Smooth muscle cell (in vitro differentiated cells): Measurements from ENCODE around the gene SCP2. TPM values are rescaled to one million over a fixed set of nuclear protein-coding genes. Genes with fewer than 3 reads are reported as not detected.

ENCODE experiments used
- DNase-seq: peaks from one replicate; lab custom pipeline; 2025; ENCODE audit not compliant: unreplicated experiment; lab: John Stamatoyannopoulos, UW
- H2AFZ ChIP-seq: fragments of 200-600 bp; sonication (generic); 2 replicates; pipeline ENCODE4 v1.6.0; 2016; ENCODE audit warnings: antibody characterized with exemption, low read depth, mild to moderate bottlenecking
- H3F3A ChIP-seq: fragments of 200-600 bp; sonication (generic); 2 replicates; pipeline ENCODE4 v1.6.0; 2017; ENCODE audit warnings: antibody characterized with exemption, low read depth
- H3K27ac ChIP-seq: fragments of 200-600 bp; sonication (generic); 2 replicates; pipeline ENCODE4 v1.5.1; 2016; ENCODE audit warnings: low read depth, mild to moderate bottlenecking
- H3K27me3 ChIP-seq: fragments of 200-600 bp; sonication (generic); 2 replicates; pipeline ENCODE4 v1.6.1; 2016; ENCODE audit warnings: low read depth, mild to moderate bottlenecking
- H3K36me3 ChIP-seq: fragments of 200-600 bp; sonication (generic); 2 replicates; pipeline ENCODE4 v1.5.1; 2016; ENCODE audit warnings: low read depth
- H3K4me1 ChIP-seq: fragments of 200-600 bp; sonication (generic); 2 replicates; pipeline ENCODE4 v1.5.1; 2016; ENCODE audit warnings: low read depth
- H3K4me2 ChIP-seq: fragments of 200-600 bp; sonication (generic); 2 replicates; pipeline ENCODE4 v1.6.0; 2016; ENCODE audit warnings: mild to moderate bottlenecking
- H3K4me3 ChIP-seq: fragments of 200-600 bp; sonication (generic); 2 replicates; pipeline ENCODE4 v1.5.1; 2016; ENCODE audit warnings: mild to moderate bottlenecking
- H3K79me2 ChIP-seq: fragments of 200-600 bp; sonication (generic); 2 replicates; pipeline ENCODE4 v1.6.0; 2016; ENCODE audit warnings: low read depth, mild to moderate bottlenecking
- H3K9ac ChIP-seq: fragments of 200-600 bp; sonication (generic); 2 replicates; pipeline ENCODE4 v1.6.0; 2016; ENCODE audit warnings: low read depth
- H3K9me3 ChIP-seq: fragments of 200-600 bp; sonication (generic); replicated peaks from 2 replicates; pipeline ENCODE4 v1.5.1; 2016; ENCODE audit warnings: low read depth
- H4K20me1 ChIP-seq: fragments of 200-600 bp; sonication (generic); 2 replicates; pipeline ENCODE4 v1.6.0; 2016; ENCODE audit warnings: low read depth
- WGBS: methylation state at CpG from one replicate; pipeline ENCODE4 v1.1.7; 2016; ENCODE audit warnings: low lambda C conversion rate; 5-methylcytosine and 5-hydroxymethylcytosine counted together
- polyA plus RNA-seq: library from polyadenylated mRNA; unstranded; fragments of >200 nt; fragmentation: Nextera tagmentation; extraction: Ambion mirVana; gene quantifications from 2 replicates; pipeline ENCODE4 v1.2.1, GENCODE V29; 2016
- total RNA-seq: library from RNA; depleted of rRNA; stranded (reverse); fragments of >200 nt; gene quantifications from 2 replicates; pipeline ENCODE4 v1.2.3, GENCODE V29; 2014
- TF ChIP-seq, protein P1 (sequence below): fragments of 200-600 bp; sonication (generic); IDR thresholded peaks from 2 replicates; pipeline ENCODE4 v1.5.1; 2017; ENCODE audit warnings: borderline replicate concordance, mild to moderate bottlenecking, antibody characterized with exemption; ENCODE audit not compliant: insufficient read depth, poor library complexity, severe bottlenecking

SCP2 gene
- total and polyA plus RNA-seq, 2 experiments from 2014 or later = 94.8 to 120 TPM

DNA sequence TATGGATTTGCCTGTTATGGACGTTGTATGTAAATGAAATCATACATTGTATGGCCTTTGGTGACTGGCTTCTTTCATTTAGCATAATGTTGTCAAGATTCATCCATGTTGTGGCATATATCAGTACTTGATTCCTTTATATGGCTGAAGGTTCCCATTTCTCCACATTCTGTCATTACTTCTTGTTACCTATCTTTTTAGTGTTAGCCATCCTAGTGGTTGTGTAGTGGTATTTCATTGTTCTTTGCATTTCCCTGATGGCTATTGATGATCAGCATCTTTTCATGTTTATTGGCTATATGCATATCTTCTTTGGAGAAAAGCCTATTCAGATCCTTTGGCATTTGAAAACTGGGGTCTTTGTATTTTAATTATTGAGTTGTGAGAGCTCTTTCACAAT is 95.1 kb downstream of the SCP2 start:
- Histone ChIP-seq H3K4me2 (no peak overlapping the region), H4K20me1 (peaks cover 65% of the 10 kb centered on the region), H3K36me3 (no peaks in the 10 kb centered on the region), H3K79me2 (peaks cover 26% of the 10 kb centered on the region), H3K4me3 (no peak overlapping the region), H3F3A (no peaks in the 10 kb centered on the region), H3K9ac (no peak overlapping the region), H3K27ac (no peak overlapping the region), H2AFZ (no peak overlapping the region), H3K9me3 (no peaks in the 10 kb centered on the region), H3K27me3 (no peaks in the 10 kb centered on the region), H3K4me1 (peaks cover 5% of the 10 kb centered on the region)
- no peak for DNase-seq
- 97% methylated on average over 1 of the region's 1 CpG for WGBS
- TF ChIP-seq, protein P1, sequence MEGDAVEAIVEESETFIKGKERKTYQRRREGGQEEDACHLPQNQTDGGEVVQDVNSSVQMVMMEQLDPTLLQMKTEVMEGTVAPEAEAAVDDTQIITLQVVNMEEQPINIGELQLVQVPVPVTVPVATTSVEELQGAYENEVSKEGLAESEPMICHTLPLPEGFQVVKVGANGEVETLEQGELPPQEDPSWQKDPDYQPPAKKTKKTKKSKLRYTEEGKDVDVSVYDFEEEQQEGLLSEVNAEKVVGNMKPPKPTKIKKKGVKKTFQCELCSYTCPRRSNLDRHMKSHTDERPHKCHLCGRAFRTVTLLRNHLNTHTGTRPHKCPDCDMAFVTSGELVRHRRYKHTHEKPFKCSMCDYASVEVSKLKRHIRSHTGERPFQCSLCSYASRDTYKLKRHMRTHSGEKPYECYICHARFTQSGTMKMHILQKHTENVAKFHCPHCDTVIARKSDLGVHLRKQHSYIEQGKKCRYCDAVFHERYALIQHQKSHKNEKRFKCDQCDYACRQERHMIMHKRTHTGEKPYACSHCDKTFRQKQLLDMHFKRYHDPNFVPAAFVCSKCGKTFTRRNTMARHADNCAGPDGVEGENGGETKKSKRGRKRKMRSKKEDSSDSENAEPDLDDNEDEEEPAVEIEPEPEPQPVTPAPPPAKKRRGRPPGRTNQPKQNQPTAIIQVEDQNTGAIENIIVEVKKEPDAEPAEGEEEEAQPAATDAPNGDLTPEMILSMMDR = no peak

- H3K9ac ChIP-seq = no peak overlapping the region
- H3K4me3 ChIP-seq = no peak overlapping the region
- no peak for DNase-seq
- H3K4me2 ChIP-seq = no peak overlapping the region
- peaks cover 67% of the 10 kb centered on the region for H4K20me1 ChIP-seq
- no peaks in the 10 kb centered on the region for H3K9me3 ChIP-seq
- no peaks in the 10 kb centered on the region for H3F3A ChIP-seq
- no peaks in the 10 kb centered on the region for H3K36me3 ChIP-seq
- no peak overlapping the region for H3K27ac ChIP-seq
- 89% methylated on average over 3 of the region's 3 CpGs for WGBS
- H3K4me1 ChIP-seq = peaks cover 5% of the 10 kb centered on the region
- H3K27me3 ChIP-seq = no peaks in the 10 kb centered on the region
- H3K79me2 ChIP-seq = peaks cover 18% of the 10 kb centered on the region
- TF ChIP-seq, protein P1 = no peak
- no peak overlapping the region for H2AFZ ChIP-seq
These were observed 96.5 kb downstream of the SCP2 start for GRCh38 chr1:53023546-53023945.

DNA sequence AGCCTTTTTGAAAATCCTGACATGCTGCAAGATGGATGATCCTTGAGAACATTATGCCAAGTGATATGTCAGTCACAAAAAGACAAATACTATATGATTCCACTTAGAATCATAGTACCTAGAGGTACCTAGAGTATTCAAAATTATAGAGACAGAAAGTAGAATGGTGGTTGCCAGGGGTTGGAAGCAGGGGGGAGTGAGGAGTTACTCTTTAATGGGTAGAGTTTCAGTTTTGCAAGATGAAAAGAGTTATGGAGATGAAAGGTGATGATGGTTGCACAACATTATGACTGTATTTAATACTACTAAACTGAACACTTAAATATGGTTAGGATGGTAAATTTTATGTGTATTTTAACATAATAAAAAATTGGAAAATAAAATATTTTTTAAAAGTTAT is 97.0 kb downstream of the SCP2 start:
- TF ChIP-seq, protein P1 = no peak
- H3F3A ChIP-seq = no peaks in the 10 kb centered on the region
- H3K4me2 ChIP-seq = no peak overlapping the region
- DNase-seq = no peak
- no peak overlapping the region for H3K9ac ChIP-seq
- H3K79me2 ChIP-seq = peaks cover 18% of the 10 kb centered on the region
- peaks cover 67% of the 10 kb centered on the region for H4K20me1 ChIP-seq
- H3K9me3 ChIP-seq = no peaks in the 10 kb centered on the region
- H3K36me3 ChIP-seq = no peaks in the 10 kb centered on the region
- H3K4me3 ChIP-seq = no peak overlapping the region
- H3K27ac ChIP-seq = no peak overlapping the region
- H3K4me1 ChIP-seq = peaks cover 5% of the 10 kb centered on the region
- no peaks in the 10 kb centered on the region for H3K27me3 ChIP-seq
- no peak overlapping the region for H2AFZ ChIP-seq

GRCh38 chr1:53025034-53025768 is 98.1 kb downstream of the SCP2 start:
- Histone ChIP-seq H3K9ac (no peak overlapping the region), H2AFZ (no peak overlapping the region), H3F3A (no peaks in the 10 kb centered on the region), H3K27me3 (no peaks in the 10 kb centered on the region), H3K36me3 (no peaks in the 10 kb centered on the region), H3K79me2 (peaks cover 10% of the 10 kb centered on the region), H3K9me3 (no peaks in the 10 kb centered on the region), H3K4me2 (no peak overlapping the region), H3K4me3 (no peak overlapping the region), H4K20me1 (peaks cover 61% of the 10 kb centered on the region), H3K4me1 (peaks cover 5% of the 10 kb centered on the region), H3K27ac (peak overlapping the region; percentile 17)
- 43% methylated on average over 2 of the region's 2 CpGs for WGBS
- TF ChIP-seq, protein P1 = no peak
- DNase-seq = no peak
